ENCODE measurements around the gene SMCO3.

Gene SMCO3

GRCh38 chr12:14772946-14773345 lies 41.0 kb downstream of the SMCO3 start:
- ChIA-PET POLR2A (interaction anchor here (1.2 kb wide), 1 partner anchor 114 kb away, joined by 3 read pairs; no protein-coding TSS in a partner anchor), CTCF (interaction anchor here (0.6 to 8.6 kb wide), 6 partner anchors 9 to 75 kb away, joined by 3 to 64 read pairs (median 3); partner anchors contain the start of genes C12orf60 and WBP11)
- H3K36me3 ChIP-seq (ENCODE audit: control insufficient read depth in 4 of 4, insufficient read depth in 4 of 4, low read length in 3 of 4): no peaks in the 10 kb centered on the region
- no CpG with 5 or more reads among the region's 5 CpGs for WGBS (ENCODE audit: insufficient coverage)
- H3K27me3 ChIP-seq (replicated peaks in 2 of 5; ENCODE audit: control insufficient read depth in 4 of 5, insufficient read depth in 5 of 5, low read length in 4 of 5): no peaks in the 10 kb centered on the region
- DNase-seq: no peak
- H3K9me3 ChIP-seq (ENCODE audit: control extremely low read depth in 1 of 5, control insufficient read depth in 4 of 5, insufficient read depth in 2 of 5, low read depth in 1 of 5, low read length in 4 of 5): no peaks in the 10 kb centered on the region
- H3K4me3 ChIP-seq (ENCODE audit: control insufficient read depth in 1 of 7, extremely low read depth in 1 of 7, insufficient read depth in 4 of 7, low read depth in 2 of 7, low read length in 6 of 7): peak overlapping the region in 3 of 7 experiments; percentile 89 to 95 (median 90)
- H3K27ac ChIP-seq (ENCODE audit: insufficient read depth in 1 of 2, low read depth in 1 of 2, low read length in 2 of 2, poor library complexity in 1 of 2, severe bottlenecking in 2 of 2): no peak overlapping the region
- H3K4me1 ChIP-seq (ENCODE audit: control extremely low read depth in 1 of 4, control insufficient read depth in 4 of 4, insufficient read depth in 4 of 4, low read length in 3 of 4): peaks cover 17 to 61% (median 43%) of the 10 kb centered on the region in 4 experiments

DNA sequence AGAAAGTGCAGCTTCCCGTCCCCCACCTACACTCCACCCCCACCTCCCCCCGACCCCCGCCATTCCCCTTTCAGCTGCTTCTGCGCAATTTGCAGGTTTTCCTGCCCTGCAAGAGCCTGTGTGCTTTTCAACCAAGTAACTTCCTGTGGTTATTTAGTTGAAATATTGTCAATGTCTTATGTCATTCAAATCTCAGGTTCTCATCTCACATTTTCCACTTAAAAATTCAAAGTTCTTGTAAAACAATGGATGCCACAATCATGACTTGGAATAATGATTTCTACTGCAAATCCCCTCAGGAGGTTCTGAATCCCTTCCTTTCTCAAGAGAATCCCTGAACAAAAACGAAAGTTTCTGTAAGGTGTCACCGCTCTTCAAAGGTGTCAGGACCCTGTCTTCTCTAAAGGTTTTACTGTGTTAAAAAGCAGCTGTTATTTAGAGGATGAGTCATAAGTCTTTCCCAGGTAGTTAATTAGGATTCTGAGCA lies 42.3 kb downstream of the SMCO3 start:
- WGBS (ENCODE audit: insufficient coverage): 50% methylated on average over 1 of the region's 6 CpGs
- Histone ChIP-seq H3K36me3 (ENCODE audit: control insufficient read depth in 4 of 4, insufficient read depth in 4 of 4, low read length in 3 of 4) (peaks cover 0 to 5% (median 1%) of the 10 kb centered on the region in 4 experiments), H3K4me3 (ENCODE audit: control insufficient read depth in 1 of 7, extremely low read depth in 1 of 7, insufficient read depth in 4 of 7, low read depth in 2 of 7, low read length in 6 of 7) (peak overlapping the region in 6 of 7 experiments; percentile 40 to 97 (median 84)), H3K9me3 (ENCODE audit: control extremely low read depth in 1 of 5, control insufficient read depth in 4 of 5, insufficient read depth in 2 of 5, low read depth in 1 of 5, low read length in 4 of 5) (no peaks in the 10 kb centered on the region), H3K27ac (ENCODE audit: insufficient read depth in 1 of 2, low read depth in 1 of 2, low read length in 2 of 2, poor library complexity in 1 of 2, severe bottlenecking in 2 of 2) (peak overlapping the region in 1 of 2 experiments; percentile 83), H3K27me3 (replicated peaks in 2 of 5; ENCODE audit: control insufficient read depth in 4 of 5, insufficient read depth in 5 of 5, low read length in 4 of 5) (no peaks in the 10 kb centered on the region), H3K4me1 (ENCODE audit: control extremely low read depth in 1 of 4, control insufficient read depth in 4 of 4, insufficient read depth in 4 of 4, low read length in 3 of 4) (peaks cover 17 to 61% (median 43%) of the 10 kb centered on the region in 4 experiments)
- peak; percentile 28 to 54 (median 53) for DNase-seq
- CTCF ChIA-PET: interaction anchor here (1.0 to 8.6 kb wide), 10 partner anchors 12 to 534 kb away, joined by 3 to 64 read pairs (median 4); partner anchors contain the start of genes C12orf60, RERG and WBP11
- POLR2A ChIA-PET: interaction anchor here (0.8 to 1.0 kb wide), 3 partner anchors 10 to 184 kb away, joined by 3 to 4 read pairs (median 3); no protein-coding TSS in a partner anchor

GRCh38 chr12:14770496-14771461 lies 43.2 kb downstream of the SMCO3 start:
- peaks cover 16 to 56% (median 40%) of the 10 kb centered on the region in 4 experiments for H3K4me1 ChIP-seq (ENCODE audit: control extremely low read depth in 1 of 4, control insufficient read depth in 4 of 4, insufficient read depth in 4 of 4, low read length in 3 of 4)
- ChIA-PET POLR2A (interaction anchor here (0.7 to 1.0 kb wide), 4 partner anchors 11 to 185 kb away, joined by 3 to 4 read pairs (median 4); no protein-coding TSS in a partner anchor), CTCF (interaction anchor here (0.8 to 8.6 kb wide), 13 partner anchors 10 to 533 kb away, joined by 3 to 64 read pairs (median 3); partner anchors contain the start of genes C12orf60, RERG and WBP11)
- H3K9me3 ChIP-seq (ENCODE audit: control extremely low read depth in 1 of 5, control insufficient read depth in 4 of 5, insufficient read depth in 2 of 5, low read depth in 1 of 5, low read length in 4 of 5): no peaks in the 10 kb centered on the region
- no peaks in the 10 kb centered on the region for H3K27me3 ChIP-seq (replicated peaks in 2 of 5; ENCODE audit: control insufficient read depth in 4 of 5, insufficient read depth in 5 of 5, low read length in 4 of 5)
- under 1% methylated on average over 55 of the region's 56 CpGs for WGBS (ENCODE audit: insufficient coverage)
- peak; percentile 91 to 93 (median 93) for DNase-seq
- peak overlapping the region; percentile 61 to 83 for H3K27ac ChIP-seq (ENCODE audit: insufficient read depth in 1 of 2, low read depth in 1 of 2, low read length in 2 of 2, poor library complexity in 1 of 2, severe bottlenecking in 2 of 2)
- H3K36me3 ChIP-seq (ENCODE audit: control insufficient read depth in 4 of 4, insufficient read depth in 4 of 4, low read length in 3 of 4): peaks cover 0 to 5% (median 1%) of the 10 kb centered on the region in 4 experiments
- peak overlapping the region; percentile 54 to 97 (median 85) for H3K4me3 ChIP-seq (ENCODE audit: control insufficient read depth in 1 of 7, extremely low read depth in 1 of 7, insufficient read depth in 4 of 7, low read depth in 2 of 7, low read length in 6 of 7)

- DNase-seq: peak; percentile 87 to 92 (median 91)
- ChIA-PET CTCF (interaction anchor here (0.8 to 8.6 kb wide), 10 partner anchors 11 to 452 kb away, joined by 3 to 64 read pairs (median 6); partner anchors contain the start of genes C12orf60, RERG and WBP11), POLR2A (interaction anchor here (0.7 kb wide), 1 partner anchor 23 kb away, joined by 4 read pairs; no protein-coding TSS in a partner anchor)
- H3K27ac ChIP-seq (ENCODE audit: insufficient read depth in 1 of 2, low read depth in 1 of 2, low read length in 2 of 2, poor library complexity in 1 of 2, severe bottlenecking in 2 of 2): peak overlapping the region; percentile 61 to 83
- peaks cover 0 to 5% (median 1%) of the 10 kb centered on the region in 4 experiments for H3K36me3 ChIP-seq (ENCODE audit: control insufficient read depth in 4 of 4, insufficient read depth in 4 of 4, low read length in 3 of 4)
- H3K9me3 ChIP-seq (ENCODE audit: control extremely low read depth in 1 of 5, control insufficient read depth in 4 of 5, insufficient read depth in 2 of 5, low read depth in 1 of 5, low read length in 4 of 5): peaks cover 0 to 2% (median 0%) of the 10 kb centered on the region in 5 experiments
- no peaks in the 10 kb centered on the region for H3K27me3 ChIP-seq (replicated peaks in 2 of 5; ENCODE audit: control insufficient read depth in 4 of 5, insufficient read depth in 5 of 5, low read length in 4 of 5)
- WGBS (ENCODE audit: insufficient coverage): 0% methylated on average over 38 of the region's 38 CpGs
- peak overlapping the region; percentile 54 to 97 (median 85) for H3K4me3 ChIP-seq (ENCODE audit: control insufficient read depth in 1 of 7, extremely low read depth in 1 of 7, insufficient read depth in 4 of 7, low read depth in 2 of 7, low read length in 6 of 7)
- H3K4me1 ChIP-seq (ENCODE audit: control extremely low read depth in 1 of 4, control insufficient read depth in 4 of 4, insufficient read depth in 4 of 4, low read length in 3 of 4): peaks cover 11 to 48% (median 33%) of the 10 kb centered on the region in 4 experiments
Measured at GRCh38 chr12:14769969-14770495, 44.0 kb downstream of the SMCO3 start.

GRCh38 chr12:14769466-14769968 lies 44.5 kb downstream of the SMCO3 start:
- H3K36me3 ChIP-seq (ENCODE audit: control insufficient read depth in 4 of 4, insufficient read depth in 4 of 4, low read length in 3 of 4): peaks cover 0 to 5% (median 1%) of the 10 kb centered on the region in 4 experiments
- ChIA-PET POLR2A (interaction anchor here (0.7 kb wide), 1 partner anchor 23 kb away, joined by 4 read pairs; no protein-coding TSS in a partner anchor), CTCF (interaction anchor here (0.8 to 8.6 kb wide), 9 partner anchors 12 to 452 kb away, joined by 3 to 64 read pairs (median 6); partner anchors contain the start of genes C12orf60, RERG and WBP11)
- H3K4me1 ChIP-seq (ENCODE audit: control extremely low read depth in 1 of 4, control insufficient read depth in 4 of 4, insufficient read depth in 4 of 4, low read length in 3 of 4): peaks cover 11 to 43% (median 29%) of the 10 kb centered on the region in 4 experiments
- DNase-seq: peak in 1 of 3 donors; percentile 68
- H3K27me3 ChIP-seq (replicated peaks in 2 of 5; ENCODE audit: control insufficient read depth in 4 of 5, insufficient read depth in 5 of 5, low read length in 4 of 5): no peaks in the 10 kb centered on the region
- H3K4me3 ChIP-seq (ENCODE audit: control insufficient read depth in 1 of 7, extremely low read depth in 1 of 7, insufficient read depth in 4 of 7, low read depth in 2 of 7, low read length in 6 of 7): peak overlapping the region; percentile 54 to 97 (median 85)
- H3K27ac ChIP-seq (ENCODE audit: insufficient read depth in 1 of 2, low read depth in 1 of 2, low read length in 2 of 2, poor library complexity in 1 of 2, severe bottlenecking in 2 of 2): peak overlapping the region in 1 of 2 experiments; percentile 83
- under 1% methylated on average over 23 of the region's 26 CpGs for WGBS (ENCODE audit: insufficient coverage)
- peaks cover 0 to 2% (median 0%) of the 10 kb centered on the region in 5 experiments for H3K9me3 ChIP-seq (ENCODE audit: control extremely low read depth in 1 of 5, control insufficient read depth in 4 of 5, insufficient read depth in 2 of 5, low read depth in 1 of 5, low read length in 4 of 5)

- peak in 1 of 3 donors; percentile 27 for DNase-seq
- ChIA-PET POLR2A (no interaction called here), CTCF (interaction anchor here (1.2 to 8.6 kb wide), 4 partner anchors 24 to 170 kb away, joined by 3 to 64 read pairs (median 6); partner anchors contain the start of genes C12orf60 and WBP11)
- peaks cover 0 to 2% (median 0%) of the 10 kb centered on the region in 5 experiments for H3K9me3 ChIP-seq (ENCODE audit: control extremely low read depth in 1 of 5, control insufficient read depth in 4 of 5, insufficient read depth in 2 of 5, low read depth in 1 of 5, low read length in 4 of 5)
- peak overlapping the region in 1 of 2 experiments; percentile 83 for H3K27ac ChIP-seq (ENCODE audit: insufficient read depth in 1 of 2, low read depth in 1 of 2, low read length in 2 of 2, poor library complexity in 1 of 2, severe bottlenecking in 2 of 2)
- peaks cover 11 to 42% (median 29%) of the 10 kb centered on the region in 4 experiments for H3K4me1 ChIP-seq (ENCODE audit: control extremely low read depth in 1 of 4, control insufficient read depth in 4 of 4, insufficient read depth in 4 of 4, low read length in 3 of 4)
- peaks cover 0 to 5% (median 1%) of the 10 kb centered on the region in 4 experiments for H3K36me3 ChIP-seq (ENCODE audit: control insufficient read depth in 4 of 4, insufficient read depth in 4 of 4, low read length in 3 of 4)
- no peaks in the 10 kb centered on the region for H3K27me3 ChIP-seq (replicated peaks in 2 of 5; ENCODE audit: control insufficient read depth in 4 of 5, insufficient read depth in 5 of 5, low read length in 4 of 5)
- peak overlapping the region; percentile 54 to 97 (median 85) for H3K4me3 ChIP-seq (ENCODE audit: control insufficient read depth in 1 of 7, extremely low read depth in 1 of 7, insufficient read depth in 4 of 7, low read depth in 2 of 7, low read length in 6 of 7)
- WGBS (ENCODE audit: insufficient coverage): 75% methylated on average over 10 of the region's 16 CpGs
Measured at GRCh38 chr12:14768823-14769405, 45.1 kb downstream of the SMCO3 start.
